HCEC 1CT (cell line): Measurements from ENCODE around the gene TTPAL.

Experiments
- DNase-seq: peaks from one replicate; pipeline ENCODE4 v3.0.0-alpha.2; 2017

TTPAL gene

GRCh38 chr20:44475694-44476560, at the start of gene TTPAL:
Gene TTPAL, plus strand, starts transcription at chr20:44475874. Its CDS starts 4,126 bp downstream, at chr20:44480000.
- DNase-seq = peak; percentile 83

- DNase-seq = no peak
These were observed 49.8 kb upstream of the TTPAL start for GRCh38 chr20:44425923-44426322.

GRCh38 chr20:44426879-44427790, 48.5 kb upstream of the TTPAL start:
- no peak for DNase-seq

- no peak for DNase-seq
These were observed 47.9 kb upstream of the TTPAL start for GRCh38 chr20:44427804-44428173.

- DNase-seq = no peak
These were observed 47.3 kb upstream of the TTPAL start for GRCh38 chr20:44428174-44429016.

GRCh38 chr20:44429017-44429339, 46.7 kb upstream of the TTPAL start:
- no peak for DNase-seq

GRCh38 chr20:44429419-44430269, 46.0 kb upstream of the TTPAL start:
- no peak for DNase-seq

GRCh38 chr20:44430270-44431065, 45.2 kb upstream of the TTPAL start:
- DNase-seq = no peak

GRCh38 chr20:44431118-44431501, 44.6 kb upstream of the TTPAL start:
- DNase-seq = no peak

- DNase-seq = no peak
These were observed 44.0 kb upstream of the TTPAL start for GRCh38 chr20:44431502-44432234.

- no peak for DNase-seq
These were observed 42.8 kb upstream of the TTPAL start for GRCh38 chr20:44432618-44433577.

GRCh38 chr20:44433751-44434538, 41.7 kb upstream of the TTPAL start:
- no peak for DNase-seq

GRCh38 chr20:44435630-44436335, 39.9 kb upstream of the TTPAL start:
- no peak for DNase-seq

- DNase-seq = no peak
These were observed 39.3 kb upstream of the TTPAL start for GRCh38 chr20:44436393-44436792.

GRCh38 chr20:44437497-44437896, 38.2 kb upstream of the TTPAL start:
- no peak for DNase-seq

GRCh38 chr20:44438782-44439181, 36.9 kb upstream of the TTPAL start:
- no peak for DNase-seq

GRCh38 chr20:44439318-44439717, 36.4 kb upstream of the TTPAL start:
- no peak for DNase-seq
